Measurements from ENCODE around the gene FAM83B.

The FAM83B gene

DNA sequence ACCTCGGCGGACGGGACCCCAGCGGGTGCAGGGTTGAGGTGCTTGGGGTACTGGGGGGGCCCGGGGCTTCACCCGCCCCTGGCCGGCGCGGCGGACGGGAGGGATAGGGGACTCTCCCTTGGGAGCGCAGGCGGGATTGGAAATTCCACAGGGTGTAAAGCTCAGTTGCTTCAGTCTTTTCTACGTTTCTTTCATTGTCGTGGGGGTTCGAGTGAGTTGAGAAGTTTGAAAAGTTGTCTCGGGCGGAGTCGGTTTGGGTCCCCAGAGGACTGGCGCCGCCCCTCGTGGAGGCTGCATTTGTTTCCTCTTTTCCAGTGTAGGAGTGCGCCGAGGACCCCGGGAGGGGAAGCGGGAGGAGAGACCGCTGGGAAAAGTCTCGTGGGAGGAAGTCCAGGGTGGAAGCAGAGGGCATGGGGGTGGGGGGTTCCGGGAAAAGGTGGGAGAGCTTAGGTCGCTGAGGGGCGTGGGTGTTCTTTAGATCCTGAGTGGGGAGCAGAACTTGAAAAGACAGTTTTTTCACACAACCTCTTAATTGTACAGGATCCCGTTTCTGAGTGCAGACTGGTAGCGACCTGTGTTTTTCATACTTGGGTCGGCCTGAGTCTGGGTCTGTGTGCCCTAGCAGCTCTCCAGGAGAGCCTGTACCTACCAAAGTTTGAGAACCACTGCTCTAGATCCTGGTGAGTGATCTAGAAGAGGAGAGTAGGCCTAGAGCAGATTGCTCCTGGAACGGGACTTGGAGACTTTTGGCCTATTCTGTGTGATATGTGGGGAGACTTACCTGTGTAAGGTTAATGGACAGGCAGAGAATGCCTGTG is 495 bp downstream of the FAM83B start:
- no peak overlapping the region for H3K27ac Mint-ChIP-seq
- H3K4me3 Mint-ChIP-seq: no peak overlapping the region
- no peaks in the 10 kb centered on the region for H3K4me1 Mint-ChIP-seq
- peaks cover 1% of the 10 kb centered on the region for H3K36me3 Mint-ChIP-seq
- H3K27me3 Mint-ChIP-seq: peaks cover 25% of the 10 kb centered on the region
- peaks cover 14% of the 10 kb centered on the region for H3K9me3 Mint-ChIP-seq

DNA sequence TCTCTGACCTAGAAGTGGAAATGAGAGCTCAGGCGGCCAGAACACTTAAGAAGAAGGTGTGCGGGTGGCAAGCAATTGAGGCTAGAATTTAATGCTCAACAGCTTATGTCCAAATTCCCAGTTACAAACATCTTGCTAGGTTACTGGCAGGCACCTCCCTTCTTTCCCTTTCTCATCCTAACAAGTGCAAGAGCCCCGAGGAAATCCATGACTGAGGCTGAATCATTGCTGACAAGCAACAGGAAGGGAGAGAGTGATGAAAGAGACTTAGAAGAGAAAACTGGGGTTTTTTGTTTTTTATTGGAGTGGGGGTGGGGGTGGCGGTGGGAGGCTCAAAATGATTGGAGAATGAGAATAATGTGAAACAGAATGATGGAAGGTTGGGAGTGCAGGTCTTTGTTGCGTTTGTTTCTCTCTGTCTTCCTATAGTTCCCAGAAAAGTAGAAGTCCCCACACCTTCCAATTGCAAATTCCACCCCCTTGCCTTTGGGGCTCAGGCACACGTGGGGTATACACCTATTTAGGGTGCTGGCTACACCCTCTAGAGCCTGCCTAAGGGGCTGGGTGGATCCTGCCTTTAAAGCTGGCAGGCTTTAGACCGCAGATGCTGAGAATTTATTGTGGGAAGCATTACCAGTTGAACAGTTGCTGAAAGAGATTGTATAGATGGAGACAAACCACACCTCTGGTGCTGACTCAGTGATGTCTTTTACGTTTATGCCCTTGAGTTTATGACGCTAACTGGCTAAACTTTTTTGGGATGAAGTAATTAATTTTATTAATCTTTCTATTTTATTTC is 1.4 kb downstream of the FAM83B start:
- Mint-ChIP-seq H3K27me3 (peaks cover 25% of the 10 kb centered on the region), H3K4me3 (no peak overlapping the region), H3K27ac (no peak overlapping the region), H3K9me3 (peaks cover 14% of the 10 kb centered on the region), H3K36me3 (peaks cover 1% of the 10 kb centered on the region), H3K4me1 (no peaks in the 10 kb centered on the region)

DNA sequence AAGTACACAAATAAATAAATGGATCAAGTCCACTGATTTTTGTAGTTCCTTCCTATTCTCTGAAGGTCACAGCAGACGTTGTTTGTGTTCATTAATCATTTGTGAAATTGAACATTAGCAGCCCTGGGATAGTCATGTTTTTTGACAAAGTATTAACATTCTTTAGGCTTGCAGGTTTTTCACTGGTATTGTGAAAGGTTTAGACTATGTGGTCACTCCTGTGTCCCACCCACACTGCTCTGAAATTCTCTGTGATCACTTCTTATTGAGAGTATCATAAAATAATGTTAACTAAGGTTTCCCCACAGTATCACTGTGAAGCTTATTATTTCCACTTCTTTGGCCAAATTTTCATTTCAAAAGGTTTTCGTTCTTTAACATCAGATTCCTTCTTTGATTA is 3.5 kb downstream of the FAM83B start:
- peaks cover 10% of the 10 kb centered on the region for H3K9me3 Mint-ChIP-seq

DNA sequence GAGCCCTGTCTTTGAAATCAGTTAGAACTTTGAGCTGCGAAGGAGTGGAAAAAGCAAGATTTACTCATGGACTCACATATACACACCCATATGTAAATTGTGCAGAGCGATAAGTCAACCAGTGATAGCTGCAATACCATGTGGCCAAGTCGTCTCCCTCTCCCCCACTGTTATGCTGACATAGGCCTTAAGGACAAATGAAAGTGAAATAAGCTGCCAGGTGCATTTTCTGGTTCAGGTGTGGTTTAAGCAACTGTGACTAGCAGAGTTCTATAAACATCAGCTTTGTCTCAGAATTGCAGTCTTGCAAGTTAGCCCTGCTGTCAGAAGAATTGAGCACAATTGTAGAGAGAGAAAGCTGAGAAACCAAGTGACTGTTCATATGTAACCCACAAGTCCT is 9.6 kb downstream of the FAM83B start:
- Mint-ChIP-seq H3K27me3 (no peaks in the 10 kb centered on the region), H3K9me3 (no peaks in the 10 kb centered on the region), H3K27ac (no peak overlapping the region), H3K4me3 (no peak overlapping the region), H3K36me3 (no peaks in the 10 kb centered on the region), H3K4me1 (no peaks in the 10 kb centered on the region)

More for the DNA sequence above, 3.5 kb downstream of the FAM83B start:
- Mint-ChIP-seq H3K36me3 (peaks cover 1% of the 10 kb centered on the region), H3K4me3 (no peak overlapping the region), H3K4me1 (no peaks in the 10 kb centered on the region), H3K27ac (no peak overlapping the region), H3K27me3 (peaks cover 23% of the 10 kb centered on the region)

DNA sequence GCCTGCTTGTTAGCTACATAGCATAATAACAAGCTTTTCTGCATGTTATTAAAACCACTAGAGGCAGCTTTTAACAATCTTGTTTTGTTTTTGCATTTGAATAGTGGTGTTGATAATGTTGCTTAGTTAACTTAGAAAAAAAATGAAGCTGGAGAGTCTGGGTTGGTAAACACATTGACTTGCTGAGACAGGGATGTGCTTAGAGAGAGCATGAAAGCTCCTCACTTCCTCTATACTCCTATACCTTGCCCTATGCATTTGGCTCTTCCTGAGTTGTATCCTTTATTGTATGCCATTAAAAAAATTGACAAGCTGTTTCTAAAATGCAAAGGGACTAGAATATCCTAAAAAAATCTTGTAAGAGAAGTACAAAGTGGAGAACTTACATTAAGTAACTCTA is 13.6 kb downstream of the FAM83B start:
- H3K36me3 Mint-ChIP-seq: no peaks in the 10 kb centered on the region

DNA sequence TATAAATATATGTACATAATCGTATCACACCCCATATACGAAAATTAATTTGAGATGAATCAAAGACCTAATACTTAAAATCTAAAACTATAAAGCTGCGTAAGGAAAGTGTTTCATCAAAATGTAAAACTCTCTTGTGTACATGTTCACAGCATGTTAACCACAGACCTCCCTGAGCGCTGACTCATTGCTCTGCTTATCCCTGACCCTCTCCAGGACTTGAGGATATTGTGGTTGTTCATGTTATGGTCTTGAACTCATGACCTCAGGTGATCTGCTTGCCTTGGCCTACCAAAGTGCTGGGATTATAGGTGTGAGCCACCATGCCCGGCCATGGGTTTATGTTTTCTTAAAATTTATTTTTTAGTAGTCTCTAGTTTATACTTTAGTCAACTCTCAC is 14.2 kb downstream of the FAM83B start:
- no peaks in the 10 kb centered on the region for H3K4me1 Mint-ChIP-seq
- no peak overlapping the region for H3K4me3 Mint-ChIP-seq
- H3K27ac Mint-ChIP-seq: no peak overlapping the region
- no peaks in the 10 kb centered on the region for H3K27me3 Mint-ChIP-seq
- H3K9me3 Mint-ChIP-seq: no peaks in the 10 kb centered on the region
- H3K36me3 Mint-ChIP-seq: no peaks in the 10 kb centered on the region

More for the DNA sequence above, 13.6 kb downstream of the FAM83B start:
- H3K4me3 Mint-ChIP-seq: no peak overlapping the region
- no peaks in the 10 kb centered on the region for H3K27me3 Mint-ChIP-seq
- H3K9me3 Mint-ChIP-seq: no peaks in the 10 kb centered on the region
- no peak overlapping the region for H3K27ac Mint-ChIP-seq
- H3K4me1 Mint-ChIP-seq: no peaks in the 10 kb centered on the region

DNA sequence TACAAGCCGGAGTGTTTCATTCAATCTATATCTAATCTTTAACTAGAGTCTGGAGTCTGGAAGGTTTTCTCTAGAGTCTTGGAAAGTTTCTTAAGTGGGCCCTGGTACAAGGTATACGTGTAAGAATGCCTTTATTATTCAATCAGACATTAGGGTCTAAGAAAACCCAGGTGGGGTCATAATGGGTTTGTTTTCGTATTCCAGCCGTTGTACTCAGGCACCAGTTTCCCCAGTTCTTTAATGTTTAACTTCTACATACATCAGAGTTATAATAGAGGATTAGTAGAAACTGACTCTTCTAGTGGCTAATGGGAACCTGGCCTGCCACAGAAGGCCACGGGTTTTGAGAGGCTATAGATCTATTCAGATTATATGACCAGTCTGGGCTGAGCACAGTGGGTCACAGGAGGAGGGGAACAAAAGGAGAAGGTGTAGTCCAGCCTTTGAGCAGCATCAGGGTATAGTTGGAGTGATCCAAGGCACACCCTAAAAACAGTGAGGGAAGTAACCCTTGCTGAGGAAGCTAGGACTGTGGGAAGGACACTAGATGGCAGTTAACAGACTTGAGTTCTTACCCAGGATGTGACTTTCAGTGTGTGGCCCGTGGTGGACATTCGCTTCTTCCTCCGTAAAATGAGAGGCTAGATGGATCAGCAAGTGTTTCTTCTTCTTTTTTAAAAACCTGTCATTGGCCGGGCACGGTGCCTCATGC is 15.5 kb downstream of the FAM83B start:
- Mint-ChIP-seq H3K36me3 (no peaks in the 10 kb centered on the region), H3K27ac (no peak overlapping the region), H3K9me3 (no peaks in the 10 kb centered on the region), H3K27me3 (no peaks in the 10 kb centered on the region), H3K4me3 (no peak overlapping the region), H3K4me1 (no peaks in the 10 kb centered on the region)

DNA sequence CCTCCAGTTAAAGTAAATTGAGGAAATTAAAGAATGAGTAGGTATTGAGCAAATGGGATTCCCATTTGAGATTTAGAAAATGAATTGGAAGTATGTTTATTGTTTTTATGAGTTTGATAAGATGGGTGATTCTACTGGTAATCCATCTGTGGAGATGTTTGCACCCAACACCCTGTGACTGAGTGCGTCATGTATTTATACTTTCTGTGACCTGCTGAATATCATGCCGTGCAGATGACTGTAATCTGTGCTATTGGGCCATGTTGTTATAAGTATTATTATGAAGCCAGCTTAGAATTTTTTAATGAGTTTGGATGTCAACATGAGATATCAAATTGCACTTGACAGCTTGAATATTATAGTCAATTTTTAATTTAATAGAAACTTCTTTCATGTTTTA is 17.7 kb downstream of the FAM83B start:
- no peaks in the 10 kb centered on the region for H3K27me3 Mint-ChIP-seq
- H3K36me3 Mint-ChIP-seq: no peaks in the 10 kb centered on the region
- no peak overlapping the region for H3K4me3 Mint-ChIP-seq
- peaks cover 1% of the 10 kb centered on the region for H3K9me3 Mint-ChIP-seq
- no peak overlapping the region for H3K27ac Mint-ChIP-seq
- H3K4me1 Mint-ChIP-seq: no peaks in the 10 kb centered on the region

DNA sequence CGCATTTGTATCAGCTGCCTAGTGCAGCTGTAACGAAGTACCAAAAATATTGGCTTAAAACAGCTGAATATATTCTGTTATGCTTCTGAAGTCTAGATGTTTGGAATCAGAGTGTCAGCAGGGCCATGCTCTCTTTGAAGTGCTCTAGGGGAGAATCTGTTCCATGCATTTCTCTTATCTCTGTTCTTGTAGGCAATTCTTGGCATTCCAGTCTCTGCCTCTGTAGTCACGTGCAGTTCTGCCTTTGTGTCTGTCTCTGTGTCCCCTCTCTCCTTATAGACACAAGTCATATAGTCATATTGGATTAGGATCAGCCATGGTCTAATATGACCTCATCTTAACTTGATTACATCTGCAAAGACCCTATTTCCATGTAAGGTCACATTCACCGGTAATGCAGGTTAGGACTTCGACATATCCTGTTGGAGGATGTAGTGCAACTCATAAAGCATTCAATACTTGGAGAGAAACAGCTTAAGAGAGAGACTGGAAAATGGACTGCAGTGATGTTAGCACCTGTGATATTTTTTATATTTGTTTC is 18.6 kb downstream of the FAM83B start:
- Mint-ChIP-seq H3K36me3 (no peaks in the 10 kb centered on the region), H3K4me1 (no peaks in the 10 kb centered on the region), H3K9me3 (peaks cover 5% of the 10 kb centered on the region), H3K27ac (no peak overlapping the region), H3K4me3 (no peak overlapping the region), H3K27me3 (no peaks in the 10 kb centered on the region)

DNA sequence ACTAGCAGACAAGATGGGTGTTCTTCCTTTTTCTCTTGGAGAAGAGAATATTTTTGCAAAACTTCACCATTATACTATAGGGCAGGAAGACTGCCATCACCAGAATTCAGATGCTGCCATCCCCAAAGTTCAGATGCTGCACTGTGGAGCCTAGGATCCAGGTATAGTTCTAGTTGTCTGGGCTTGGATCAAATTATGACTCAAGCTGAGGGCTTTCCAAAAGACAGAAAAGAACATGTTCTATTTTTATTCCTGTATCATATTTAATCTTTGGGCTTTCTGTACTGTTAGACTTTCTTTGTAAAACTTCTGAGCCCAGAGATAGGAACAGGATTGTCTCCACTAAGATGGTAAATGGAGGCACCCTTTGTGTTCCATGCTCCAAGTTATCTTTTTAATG is 22.0 kb downstream of the FAM83B start:
- Mint-ChIP-seq H3K36me3 (no peaks in the 10 kb centered on the region), H3K27me3 (no peaks in the 10 kb centered on the region), H3K27ac (no peak overlapping the region)

DNA sequence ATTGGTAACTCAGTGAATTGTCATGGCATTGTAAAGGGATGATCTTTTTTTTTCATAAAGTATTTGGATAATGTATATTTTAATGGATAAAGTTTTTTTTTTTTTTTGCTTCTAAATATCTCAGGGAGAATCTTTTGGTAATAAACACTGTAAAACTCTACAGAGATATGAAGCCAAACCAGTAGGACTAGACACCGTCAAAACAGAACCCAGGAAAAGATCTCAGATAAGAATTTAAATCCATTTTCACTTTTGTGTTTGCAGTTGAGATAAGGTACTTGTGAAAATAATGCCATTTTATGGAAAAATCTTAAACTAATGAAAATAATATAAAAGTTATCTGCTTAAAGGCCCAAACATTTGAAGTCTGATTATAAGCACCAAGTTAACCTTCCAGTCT is 27.0 kb downstream of the FAM83B start:
- no peak overlapping the region for H3K27ac Mint-ChIP-seq

More for the DNA sequence above, 22.0 kb downstream of the FAM83B start:
- Mint-ChIP-seq H3K9me3 (peaks cover 5% of the 10 kb centered on the region), H3K4me1 (no peaks in the 10 kb centered on the region), H3K4me3 (no peak overlapping the region)

DNA sequence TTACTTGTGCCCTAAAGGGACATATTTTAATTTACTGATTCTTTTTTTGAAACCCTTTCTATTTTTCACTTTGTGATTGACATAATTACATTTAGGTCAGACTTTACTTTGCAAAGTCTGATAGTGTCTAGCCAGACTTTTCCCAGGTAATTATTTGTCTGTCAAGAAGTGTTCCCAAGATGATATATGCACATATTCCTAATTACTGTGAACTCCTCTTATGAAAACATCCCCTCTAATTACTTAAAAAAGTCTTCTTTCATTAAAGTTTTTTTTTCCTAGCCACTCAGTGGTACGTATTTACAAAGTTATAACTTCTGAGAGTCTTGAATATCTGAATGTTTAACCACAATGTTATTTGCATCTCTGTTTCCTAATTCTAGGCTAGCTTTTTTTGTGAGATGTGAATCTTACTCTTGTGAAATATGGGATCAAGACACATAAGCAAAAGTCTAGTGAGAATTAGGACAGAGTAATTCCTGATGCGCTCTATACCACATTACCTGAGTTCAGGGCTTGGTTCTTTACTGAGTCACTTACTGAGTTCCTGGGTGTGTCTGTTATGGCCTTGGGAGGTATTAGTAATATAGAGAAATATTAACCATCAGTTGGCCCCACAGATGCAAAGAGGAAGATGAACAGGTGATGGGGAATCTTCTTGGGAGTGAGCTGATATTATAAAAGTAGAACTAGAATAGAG is 27.9 kb downstream of the FAM83B start:
- Mint-ChIP-seq H3K4me1 (no peaks in the 10 kb centered on the region), H3K36me3 (no peaks in the 10 kb centered on the region), H3K27ac (no peak overlapping the region), H3K27me3 (no peaks in the 10 kb centered on the region), H3K9me3 (peaks cover 2% of the 10 kb centered on the region), H3K4me3 (no peak overlapping the region)

More for the DNA sequence above, 27.0 kb downstream of the FAM83B start:
- H3K9me3 Mint-ChIP-seq: peaks cover 5% of the 10 kb centered on the region
- no peaks in the 10 kb centered on the region for H3K4me1 Mint-ChIP-seq
- H3K27me3 Mint-ChIP-seq: no peaks in the 10 kb centered on the region
- H3K36me3 Mint-ChIP-seq: no peaks in the 10 kb centered on the region
- no peak overlapping the region for H3K4me3 Mint-ChIP-seq

DNA sequence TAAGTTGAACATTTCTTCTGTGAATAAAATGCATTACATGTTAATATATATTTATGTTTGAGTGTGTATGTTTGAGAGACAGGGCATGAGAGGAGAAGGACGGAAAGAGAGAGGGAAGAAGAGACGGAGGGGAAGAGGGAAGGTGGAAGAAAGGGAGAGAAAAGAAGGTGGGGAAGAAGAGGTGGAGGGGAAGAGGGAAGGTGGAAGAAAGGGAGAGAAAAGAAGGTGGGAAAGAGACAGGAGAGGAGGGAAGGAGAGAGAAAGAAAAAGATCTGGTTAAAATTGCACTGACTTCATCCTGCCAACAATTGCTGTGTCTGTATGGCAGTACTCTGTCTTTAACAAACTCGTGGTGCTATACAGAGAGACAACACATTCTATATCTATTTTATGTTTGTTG is 29.0 kb downstream of the FAM83B start:
- no peak overlapping the region for H3K4me3 Mint-ChIP-seq
- H3K4me1 Mint-ChIP-seq: no peaks in the 10 kb centered on the region
- no peaks in the 10 kb centered on the region for H3K27me3 Mint-ChIP-seq
- no peaks in the 10 kb centered on the region for H3K36me3 Mint-ChIP-seq
- no peaks in the 10 kb centered on the region for H3K9me3 Mint-ChIP-seq
- no peak overlapping the region for H3K27ac Mint-ChIP-seq

DNA sequence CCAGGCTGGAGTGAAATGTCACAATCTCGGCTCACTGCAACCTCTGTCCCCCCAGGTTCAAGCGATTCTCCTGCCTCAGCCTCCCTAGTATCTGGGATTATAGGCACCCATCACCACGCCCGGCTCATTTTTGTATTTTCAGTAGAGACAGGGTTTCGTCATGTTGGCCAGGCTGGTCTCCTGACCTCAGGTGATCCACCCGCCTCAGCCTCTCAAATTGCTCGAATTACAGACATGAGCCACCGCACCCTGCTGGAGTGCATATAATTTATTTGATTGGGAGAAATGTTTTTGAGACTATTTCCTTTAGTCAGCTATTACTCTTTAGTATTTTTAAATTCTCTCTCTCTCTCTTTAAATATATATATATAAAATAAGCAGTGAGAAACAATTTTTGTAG is 29.8 kb downstream of the FAM83B start:
- Mint-ChIP-seq H3K9me3 (no peaks in the 10 kb centered on the region), H3K27ac (no peak overlapping the region), H3K36me3 (no peaks in the 10 kb centered on the region), H3K4me3 (no peak overlapping the region), H3K4me1 (no peaks in the 10 kb centered on the region), H3K27me3 (no peaks in the 10 kb centered on the region)

DNA sequence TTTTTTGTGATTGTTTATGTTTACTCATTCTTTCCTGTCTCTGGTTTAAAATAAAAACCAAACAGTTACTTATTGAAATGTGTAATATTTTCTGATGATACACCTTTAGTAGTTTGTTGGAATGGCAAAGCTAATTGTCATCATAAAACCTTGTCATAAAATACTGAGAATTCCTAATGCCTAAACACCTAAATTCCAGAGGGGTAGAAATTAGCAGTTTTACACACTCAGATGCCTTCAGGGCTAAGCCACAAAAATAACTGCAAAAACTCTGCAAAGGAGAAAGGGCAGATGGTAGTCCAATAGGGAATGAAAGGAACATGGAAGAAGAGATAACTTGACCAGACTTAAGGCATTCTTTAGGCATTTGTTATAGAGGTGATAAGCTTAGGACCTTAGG is 30.3 kb downstream of the FAM83B start:
- Mint-ChIP-seq H3K4me1 (no peaks in the 10 kb centered on the region), H3K27me3 (no peaks in the 10 kb centered on the region), H3K4me3 (no peak overlapping the region), H3K36me3 (no peaks in the 10 kb centered on the region), H3K27ac (no peak overlapping the region), H3K9me3 (no peaks in the 10 kb centered on the region)
